Muscle of leg (tissue), 11 donors: ENCODE results near the gene CD81. TPM values are rescaled to one million over a fixed set of nuclear protein-coding genes. Genes with fewer than 3 reads are reported as not detected.

Experiments
- DNase-seq: peaks from one replicate; pipeline ENCODE4 v3.0.0; 2013
- H3K27ac ChIP-seq: one replicate; pipeline ENCODE4 v1.5.1; 2013; ENCODE audit warnings: mild to moderate bottlenecking, low read length, control low read depth
- H3K27me3 ChIP-seq: one replicate; pipeline ENCODE4 v1.6.1; 2013; ENCODE audit warnings: low read length; ENCODE audit not compliant: control insufficient read depth, insufficient read depth
- H3K36me3 ChIP-seq: one replicate; pipeline ENCODE4 v1.6.1; 2013; ENCODE audit warnings: low read length; ENCODE audit not compliant: control insufficient read depth, insufficient read depth
- H3K4me1 ChIP-seq: one replicate; pipeline ENCODE4 v1.6.1; 2013; ENCODE audit warnings: low read length; ENCODE audit not compliant: control insufficient read depth, insufficient read depth
- H3K4me3 ChIP-seq: one replicate; pipeline ENCODE4 v1.5.1; 2013; ENCODE audit warnings: low read length, control low read depth
- H3K9me3 ChIP-seq: replicated peaks from 2 replicates; pipeline ENCODE4 v1.6.1; 2013; ENCODE audit warnings: low read depth, low read length; ENCODE audit not compliant: control insufficient read depth
- WGBS: methylation state at CpG from one replicate; pipeline ENCODE4 v1.1.5; 2013; ENCODE audit warnings: missing lambda C conversion rate; ENCODE audit not compliant: insufficient coverage; 5-methylcytosine and 5-hydroxymethylcytosine counted together
- polyA plus RNA-seq, 8 donors: library from polyadenylated mRNA; unstranded; fragments of 120-200 nt; gene quantifications; one replicate each; pipeline versions ENCODE4 v1.2.1 to v1.2.3, GENCODE V29; 2013; ENCODE audit warnings: inconsistent platforms in 1 of 8, low replicate concordance in 1 of 8; ENCODE audit not compliant: insufficient read length in 8 of 8, insufficient read depth in 1 of 8
- total RNA-seq: library from RNA; stranded (reverse); fragments of 120-200 nt; gene quantifications from one replicate; pipeline ENCODE4 v1.2.4, GENCODE V29; 2013

CD81 gene
- total and polyA plus RNA-seq, 9 donors, result 187 to 495 (median 426) TPM

DNA sequence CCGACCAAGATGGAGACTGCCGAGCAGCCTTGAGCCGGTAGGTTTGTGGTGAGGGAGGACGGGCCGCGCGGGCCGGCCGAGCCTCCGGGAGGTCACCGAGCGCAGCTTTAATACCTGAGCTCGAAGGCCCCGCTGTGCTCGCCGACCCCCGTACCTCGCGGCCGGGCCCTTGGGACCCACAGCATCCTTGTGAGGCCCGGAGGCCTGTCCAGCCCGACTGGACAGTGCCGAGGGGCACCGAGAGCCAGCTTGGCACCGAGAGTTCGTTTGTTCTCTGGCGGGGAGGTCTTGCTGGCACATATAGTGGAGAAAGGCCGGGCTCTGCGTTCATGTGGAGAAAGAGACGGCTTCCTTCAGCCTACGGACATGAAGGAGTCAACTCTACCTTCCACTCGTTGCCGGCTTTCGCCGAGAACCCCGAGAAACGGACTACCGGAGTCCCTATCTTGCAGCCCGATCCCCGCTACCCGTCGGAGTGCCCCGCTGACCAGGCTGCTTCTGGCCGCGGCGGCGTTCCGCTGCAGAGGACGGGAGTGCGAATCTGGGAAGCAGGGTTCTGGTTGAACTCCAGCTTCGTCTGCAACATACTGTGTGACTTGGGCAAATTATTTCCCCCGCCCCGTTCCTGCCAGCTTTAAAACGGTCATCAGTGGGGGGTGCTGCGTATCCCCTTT, 23.8 kb downstream of the CD81 start:
- no peaks in the 10 kb centered on the region for H3K27me3 ChIP-seq
- H3K4me3 ChIP-seq, result peak overlapping the region; percentile 93
- no peak for DNase-seq
- WGBS, result under 1% methylated on average over 45 of the region's 55 CpGs
- H3K27ac ChIP-seq, result peak overlapping the region; percentile 100
- H3K9me3 ChIP-seq, result no peaks in the 10 kb centered on the region
- peaks cover 30% of the 10 kb centered on the region for H3K4me1 ChIP-seq
- peaks cover 58% of the 10 kb centered on the region for H3K36me3 ChIP-seq

DNA sequence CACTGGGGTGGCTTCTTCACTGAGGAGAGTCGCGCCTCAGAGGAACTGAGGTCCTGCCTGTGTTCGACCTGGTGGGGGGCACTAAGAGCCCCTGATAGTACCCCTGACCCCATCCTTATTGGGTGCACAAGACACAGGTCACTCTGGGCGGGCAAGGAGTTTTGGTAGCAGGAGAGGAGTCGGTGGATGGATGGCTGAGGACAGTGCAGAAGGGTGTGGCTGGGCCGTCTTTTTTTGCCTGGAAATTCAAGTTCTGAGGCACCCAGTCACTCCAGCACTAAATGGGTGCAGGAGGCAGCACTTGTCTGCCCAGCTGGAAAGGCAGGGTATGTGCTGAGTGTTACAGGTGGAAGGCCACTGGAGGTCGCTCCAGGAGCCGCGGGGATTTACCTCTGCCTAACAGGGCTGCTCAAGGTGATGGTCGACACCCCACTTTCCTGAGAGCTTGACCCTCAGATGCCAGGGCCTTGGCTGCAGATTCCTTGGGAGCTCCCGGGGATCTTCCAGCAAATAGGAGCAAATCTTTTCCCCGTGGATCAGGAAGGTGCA, 24.4 kb downstream of the CD81 start:
- Histone ChIP-seq H3K4me1 (peaks cover 30% of the 10 kb centered on the region), H3K36me3 (peaks cover 52% of the 10 kb centered on the region), H3K4me3 (peak overlapping the region; percentile 93), H3K27ac (peak overlapping the region; percentile 100), H3K27me3 (no peaks in the 10 kb centered on the region), H3K9me3 (no peaks in the 10 kb centered on the region)
- DNase-seq, result no peak
- 42% methylated on average over 12 of the region's 12 CpGs for WGBS

DNA sequence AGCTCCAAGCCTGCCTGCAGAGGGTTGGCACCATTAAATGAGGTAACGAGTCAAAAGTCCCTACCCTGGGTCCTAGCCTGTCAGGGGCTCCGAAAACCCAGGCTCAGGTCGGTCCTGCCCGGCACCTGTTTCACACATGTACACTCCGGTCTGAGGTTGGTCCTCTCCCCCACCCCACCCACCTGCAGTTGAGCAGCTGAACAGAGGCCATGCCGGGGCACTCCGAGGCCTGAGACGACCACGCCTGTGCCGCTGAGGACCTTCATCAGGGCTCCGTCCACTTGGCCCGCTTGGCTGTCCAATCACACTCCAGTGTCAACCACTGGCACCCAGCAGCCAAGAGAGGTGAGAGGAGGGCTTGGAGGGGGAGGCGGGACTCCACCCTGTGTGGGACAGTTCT, 25.0 kb downstream of the CD81 start:
- peaks cover 46% of the 10 kb centered on the region for H3K36me3 ChIP-seq
- H3K4me1 ChIP-seq, result peaks cover 30% of the 10 kb centered on the region
- H3K27me3 ChIP-seq, result no peaks in the 10 kb centered on the region
- no peak for DNase-seq
- WGBS, result 84% methylated on average over 9 of the region's 13 CpGs
- H3K4me3 ChIP-seq, result no peak overlapping the region
- no peaks in the 10 kb centered on the region for H3K9me3 ChIP-seq
- H3K27ac ChIP-seq, result no peak overlapping the region

DNA sequence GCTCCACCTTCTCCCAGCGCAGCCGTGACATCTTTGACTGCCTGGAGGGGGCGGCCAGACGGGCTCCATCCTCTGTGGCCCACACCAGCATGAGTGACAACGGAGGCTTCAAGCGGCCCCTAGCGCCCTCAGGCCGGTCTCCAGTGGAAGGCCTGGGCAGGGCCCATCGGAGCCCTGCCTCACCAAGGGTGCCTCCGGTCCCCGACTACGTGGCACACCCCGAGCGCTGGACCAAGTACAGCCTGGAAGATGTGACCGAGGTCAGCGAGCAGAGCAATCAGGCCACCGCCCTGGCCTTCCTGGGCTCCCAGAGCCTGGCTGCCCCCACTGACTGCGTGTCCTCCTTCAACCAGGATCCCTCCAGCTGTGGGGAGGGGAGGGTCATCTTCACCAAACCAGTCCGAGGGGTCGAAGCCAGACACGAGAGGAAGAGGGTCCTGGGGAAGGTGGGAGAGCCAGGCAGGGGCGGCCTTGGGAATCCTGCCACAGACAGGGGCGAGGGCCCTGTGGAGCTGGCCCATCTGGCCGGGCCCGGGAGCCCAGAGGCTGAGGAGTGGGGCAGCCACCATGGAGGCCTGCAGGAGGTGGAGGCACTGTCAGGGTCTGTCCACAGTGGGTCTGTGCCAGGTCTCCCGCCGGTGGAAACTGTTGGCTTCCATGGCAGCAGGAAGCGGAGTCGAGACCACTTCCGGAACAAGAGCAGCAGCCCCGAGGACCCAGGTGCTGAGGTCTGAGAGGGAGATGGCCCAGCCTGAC, 26.0 kb downstream of the CD81 start:
- no peaks in the 10 kb centered on the region for H3K9me3 ChIP-seq
- WGBS, result 85% methylated on average over 29 of the region's 31 CpGs
- no peak for DNase-seq

DNA sequence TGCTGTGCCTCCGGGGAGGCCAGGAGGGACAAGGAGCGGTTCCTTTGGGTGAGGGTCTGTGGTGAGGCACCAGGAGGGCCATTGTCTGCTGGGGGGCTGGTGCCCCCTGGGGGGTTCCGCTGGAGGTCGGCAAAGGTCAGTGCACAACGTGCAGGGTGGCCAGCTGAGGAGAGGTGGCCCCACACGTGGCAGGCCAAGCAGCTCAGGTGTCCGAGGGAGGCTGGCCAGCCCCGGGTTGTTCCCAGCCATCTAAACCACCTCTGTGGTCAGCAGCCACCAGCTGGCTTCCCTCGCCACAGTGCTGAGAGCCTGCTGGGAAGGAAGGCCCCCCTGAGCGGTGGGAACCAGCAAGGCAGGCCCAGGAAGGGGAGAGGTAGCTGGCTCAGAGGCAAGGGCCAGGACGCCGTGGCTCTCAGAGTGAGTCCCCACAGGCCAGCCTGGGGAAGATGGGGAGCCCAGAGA, 27.7 kb downstream of the CD81 start:
- Histone ChIP-seq H3K4me1 (peaks cover 19% of the 10 kb centered on the region), H3K27ac (no peak overlapping the region), H3K36me3 (peaks cover 28% of the 10 kb centered on the region), H3K9me3 (no peaks in the 10 kb centered on the region), H3K4me3 (no peak overlapping the region), H3K27me3 (peaks cover 12% of the 10 kb centered on the region)
- WGBS, result 71% methylated on average over 11 of the region's 12 CpGs
- no peak for DNase-seq

More for the DNA sequence above, 26.0 kb downstream of the CD81 start:
- Histone ChIP-seq H3K4me1 (peaks cover 30% of the 10 kb centered on the region), H3K27me3 (no peaks in the 10 kb centered on the region), H3K4me3 (no peak overlapping the region), H3K27ac (no peak overlapping the region), H3K36me3 (peaks cover 37% of the 10 kb centered on the region)

DNA sequence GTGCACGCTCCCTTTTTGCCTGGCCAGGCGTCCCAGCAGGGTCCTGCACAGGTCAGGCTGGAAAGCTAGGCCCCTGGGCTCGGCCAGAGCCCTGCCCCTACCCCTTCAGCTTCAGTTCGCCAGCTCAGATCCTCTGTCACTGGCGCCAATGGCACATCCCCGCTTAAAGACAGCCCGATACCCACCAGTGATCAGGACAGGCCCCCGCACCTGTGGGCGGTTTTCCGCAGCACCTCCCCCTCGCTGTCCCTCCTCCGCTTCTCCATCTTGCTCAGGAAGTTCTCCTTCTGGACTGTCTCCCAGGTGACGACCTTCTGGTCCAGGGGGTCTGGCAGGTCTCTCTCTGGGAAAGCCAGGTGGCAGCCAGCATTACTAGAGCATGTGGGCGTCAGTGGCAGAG, 29.3 kb downstream of the CD81 start:
- Histone ChIP-seq H3K27ac (no peak overlapping the region), H3K27me3 (peaks cover 23% of the 10 kb centered on the region), H3K9me3 (no peaks in the 10 kb centered on the region), H3K36me3 (peaks cover 28% of the 10 kb centered on the region), H3K4me1 (peaks cover 17% of the 10 kb centered on the region), H3K4me3 (no peak overlapping the region)
- no peak for DNase-seq
- 87% methylated on average over 14 of the region's 14 CpGs for WGBS

DNA sequence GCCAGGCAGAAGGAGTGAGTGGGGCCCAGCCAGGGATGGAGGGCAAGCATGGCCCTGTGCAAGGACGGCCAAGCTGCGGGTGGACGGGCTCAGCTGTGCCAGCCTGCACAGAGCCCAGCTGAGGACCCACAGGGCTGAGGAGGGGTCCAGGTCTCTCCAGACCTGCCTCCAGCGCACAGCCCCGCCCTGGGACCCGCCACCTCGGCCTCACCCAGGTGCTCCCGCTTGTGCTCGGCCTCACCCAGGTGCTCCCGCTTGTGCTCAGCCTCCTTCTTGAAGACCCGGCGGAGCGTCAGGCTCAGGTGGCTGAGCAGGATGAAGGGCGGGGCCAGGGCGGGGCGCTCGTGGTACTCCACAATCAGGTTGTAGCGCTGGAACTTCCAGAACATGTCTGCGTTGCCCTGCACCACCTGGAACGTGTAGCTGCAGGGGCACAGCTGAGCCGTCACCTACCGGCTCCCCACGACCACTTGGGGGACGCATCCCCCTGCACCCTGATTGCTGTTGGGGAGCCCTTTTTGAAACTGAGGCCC, 29.8 kb downstream of the CD81 start:
- Histone ChIP-seq H3K4me1 (peaks cover 12% of the 10 kb centered on the region), H3K4me3 (no peak overlapping the region), H3K36me3 (peaks cover 23% of the 10 kb centered on the region), H3K9me3 (no peaks in the 10 kb centered on the region), H3K27ac (no peak overlapping the region), H3K27me3 (peaks cover 23% of the 10 kb centered on the region)
- WGBS, result 86% methylated on average over 24 of the region's 24 CpGs
- no peak for DNase-seq

DNA sequence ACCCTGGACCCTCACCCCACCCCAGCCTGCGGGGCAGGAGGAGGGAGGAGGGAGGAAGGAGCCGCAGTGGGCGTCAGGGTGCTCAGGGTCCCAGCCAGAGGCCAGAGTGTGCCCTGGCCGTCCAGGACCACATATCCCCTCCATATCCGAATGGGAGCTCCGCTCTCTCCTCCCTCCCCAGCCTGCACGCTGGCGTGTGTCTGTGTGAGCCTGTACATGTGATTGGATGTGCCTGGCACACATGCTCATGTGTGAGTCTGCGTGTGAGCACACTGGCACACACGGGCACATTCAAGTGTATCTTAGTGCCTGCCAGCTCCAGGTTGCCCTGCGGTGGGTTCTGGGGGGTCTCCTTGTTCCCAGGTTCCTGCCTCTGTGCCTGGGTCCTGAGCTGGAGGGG, 31.6 kb downstream of the CD81 start:
- Histone ChIP-seq H3K36me3 (peaks cover 7% of the 10 kb centered on the region), H3K9me3 (no peaks in the 10 kb centered on the region), H3K27ac (no peak overlapping the region), H3K4me1 (peaks cover 14% of the 10 kb centered on the region), H3K4me3 (no peak overlapping the region), H3K27me3 (peaks cover 23% of the 10 kb centered on the region)
- 79% methylated on average over 3 of the region's 11 CpGs for WGBS
- no peak for DNase-seq

DNA sequence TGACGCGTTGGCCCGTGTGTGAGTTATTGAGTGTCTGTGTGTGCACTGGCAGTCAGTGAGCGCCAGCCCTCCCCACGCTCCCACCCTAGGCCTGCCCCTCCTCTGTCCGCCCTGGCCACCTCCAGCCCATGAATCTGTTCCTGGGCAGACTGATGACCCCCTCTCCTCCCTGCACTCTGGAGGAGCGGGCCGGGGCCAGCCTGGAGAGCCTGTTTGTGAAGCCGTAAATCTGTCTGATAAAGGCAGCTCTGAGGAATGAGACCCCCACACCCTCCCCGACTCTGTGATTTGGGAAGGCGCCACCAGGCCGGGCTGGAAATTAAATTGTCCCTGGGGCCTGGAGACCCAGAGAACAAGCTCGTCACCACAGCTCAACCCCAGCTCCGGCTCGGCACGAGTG, 32.0 kb downstream of the CD81 start:
- 48% methylated on average over 6 of the region's 16 CpGs for WGBS
- no peak for DNase-seq
- Histone ChIP-seq H3K27me3 (peaks cover 23% of the 10 kb centered on the region), H3K9me3 (no peaks in the 10 kb centered on the region), H3K4me1 (peaks cover 17% of the 10 kb centered on the region), H3K36me3 (peaks cover 2% of the 10 kb centered on the region), H3K27ac (no peak overlapping the region), H3K4me3 (no peak overlapping the region)
